Transverse colon (tissue), 4 donors: ENCODE data around the gene ALPG. TPM values are rescaled to one million over a fixed set of nuclear protein-coding genes. Genes with fewer than 3 reads are reported as not detected.
"Not testable (repeated sequence)": the region's sequence is repeated elsewhere in the genome, so short reads cannot be mapped to it uniquely, and the experiment has no call there.

ENCODE experiments used
- DNase-seq: peaks from one replicate; pipeline ENCODE4 v3.0.0-alpha.2; 2019
- H3K27ac ChIP-seq, 4 donors: fragments of 200-600 bp; sonication (generic); 2 replicates each; pipeline ENCODE4 v1.5.1; 2016 to 2018; ENCODE audit warnings: inconsistent platforms in 4 of 4
- H3K27me3 ChIP-seq: fragments of 200-600 bp; sonication (generic); 2 replicates; pipeline ENCODE4 v1.5.1; 2017; ENCODE audit warnings: inconsistent platforms
- H3K36me3 ChIP-seq, 4 donors: fragments of 200-600 bp; sonication (generic); 2 replicates each; pipeline ENCODE4 v1.5.1; 2017 to 2019; ENCODE audit warnings: inconsistent platforms in 4 of 4
- H3K4me1 ChIP-seq, 4 donors: fragments of 200-600 bp; sonication (generic); 2 replicates each; pipeline ENCODE4 v1.5.1; 2017 to 2020; ENCODE audit warnings: inconsistent platforms in 4 of 4
- H3K4me3 ChIP-seq, 4 donors: fragments of 200-600 bp; sonication (generic); 1 replicate in 1 of 4; 2 replicates in 3 of 4; pipeline versions ENCODE4 v1.5.1 to v1.6.1; 2017 to 2019; ENCODE audit warnings: inconsistent platforms in 4 of 4
- H3K9me3 ChIP-seq, 2 donors: fragments of 200-600 bp; sonication (generic); 2 replicates each; pipeline ENCODE4 v1.5.1; 2017 to 2019; ENCODE audit warnings: inconsistent platforms in 2 of 2
- CTCF ChIP-seq, 5 experiments: fragments of 200-600 bp in 3 of 5; fragments of 450-650 bp in 2 of 5; sonication (generic) in 3 of 5; IDR thresholded peaks; 1 replicate in 2 of 5; 2 replicates in 3 of 5; pipeline ENCODE4 v1.5.1; 2016 to 2017; ENCODE audit warnings: antibody characterized with exemption in 5 of 5, inconsistent platforms in 3 of 5, mild to moderate bottlenecking in 2 of 5, moderate library complexity in 1 of 5
- EP300 ChIP-seq: sonication (generic); formaldehyde crosslinking; IDR thresholded peaks from one replicate; pipeline ENCODE4 v1.6.1; 2017; ENCODE audit warnings: antibody characterized with exemption, low read depth
- POLR2A ChIP-seq: fragments of 450-650 bp; IDR thresholded peaks from one replicate; pipeline ENCODE4 v1.6.1; 2016; ENCODE audit warnings: antibody characterized with exemption, mild to moderate bottlenecking, moderate library complexity
- POLR2AphosphoS5 ChIP-seq, 3 donors: sonication (generic); formaldehyde crosslinking; IDR thresholded peaks; one replicate each; pipeline ENCODE4 v1.6.1; 2016; ENCODE audit warnings: antibody characterized with exemption in 3 of 3
- WGBS, 2 donors: methylation state at CpG; one replicate each; pipeline ENCODE4 v1.1.5; 2018; ENCODE audit warnings: low coverage in 1 of 2; 5-methylcytosine and 5-hydroxymethylcytosine counted together
- in situ Hi-C, 4 donors: fragments of 200-750 bp; cut with MboI; loops; one replicate each; pipeline versions ENCODE4 v1.15.0 to v1.15.1; 2017; ENCODE audit warnings: low sequenced_read_pairs in 3 of 4, low pct_ligation_motif_present in 1 of 4, low pct_unique_long_range_greater_than_20kb in 1 of 4
- intact Hi-C: fragments of 100-400 bp; cut with DNase I; formaldehyde crosslinking; loops from one replicate; pipeline ENCODE4 v1.15.1; 2023; ENCODE audit warnings: low total_unique reads
- total RNA-seq, 4 donors: library from RNA; depleted of rRNA; stranded (reverse); fragments of >200 nt; gene quantifications; one replicate each; pipeline ENCODE4 v1.1.0, GENCODE V29; 2016

ALPG gene
- total RNA-seq, 4 donors from 2014 or later: not detected

DNA sequence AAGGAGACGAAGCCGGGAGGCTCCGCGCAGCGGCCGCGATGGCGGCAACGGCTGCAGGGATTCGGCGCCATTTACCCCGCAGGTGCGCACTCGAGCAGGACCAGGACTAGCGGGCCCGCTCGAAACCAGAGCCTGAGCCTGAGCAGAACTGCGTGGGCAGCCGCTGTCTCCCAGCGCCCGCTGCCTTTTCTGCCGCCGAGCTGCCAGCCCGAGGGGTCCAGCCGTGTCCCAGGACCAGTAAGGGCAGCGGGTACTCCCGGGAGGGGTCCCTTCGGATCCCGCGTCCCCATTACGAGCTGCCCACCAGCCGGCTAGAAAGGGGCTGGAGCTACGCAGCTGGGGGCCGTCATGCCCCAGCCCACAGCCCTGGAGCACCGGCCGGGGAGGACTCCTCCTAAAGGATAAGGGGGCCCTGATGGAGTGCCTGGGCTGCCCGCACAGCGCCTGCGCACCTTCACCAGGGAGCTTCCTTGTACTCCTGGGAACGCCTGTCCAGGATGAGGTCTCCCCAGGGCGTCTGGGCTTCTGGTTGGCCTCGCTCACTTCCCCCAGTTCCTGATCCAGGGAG lies 18.2 kb upstream of the ALPG start:
- Histone ChIP-seq H3K9me3 (no peaks in the 10 kb centered on the region), H3K4me1 (peaks cover 0 to 5% (median 0%) of the 10 kb centered on the region in 4 donors), H3K27ac (no peak overlapping the region), H3K36me3 (no peaks in the 10 kb centered on the region), H3K27me3 (peaks cover 90% of the 10 kb centered on the region), H3K4me3 (no peak overlapping the region)
- intact Hi-C loops (no loop called here), in situ Hi-C loops (no loop called here)
- no peak for DNase-seq
- 38% methylated on average over 39 of the region's 42 CpGs; no CpG with 5 or more reads in 1 of the 2 donors for WGBS, 2 donors
- TF ChIP-seq POLR2AphosphoS5 (IDR thresholded peaks at IDR 0.05): no peak
- TF ChIP-seq CTCF (IDR thresholded peaks at IDR 0.05): no peak
- no peak for TF ChIP-seq POLR2A
- TF ChIP-seq EP300: no peak

DNA sequence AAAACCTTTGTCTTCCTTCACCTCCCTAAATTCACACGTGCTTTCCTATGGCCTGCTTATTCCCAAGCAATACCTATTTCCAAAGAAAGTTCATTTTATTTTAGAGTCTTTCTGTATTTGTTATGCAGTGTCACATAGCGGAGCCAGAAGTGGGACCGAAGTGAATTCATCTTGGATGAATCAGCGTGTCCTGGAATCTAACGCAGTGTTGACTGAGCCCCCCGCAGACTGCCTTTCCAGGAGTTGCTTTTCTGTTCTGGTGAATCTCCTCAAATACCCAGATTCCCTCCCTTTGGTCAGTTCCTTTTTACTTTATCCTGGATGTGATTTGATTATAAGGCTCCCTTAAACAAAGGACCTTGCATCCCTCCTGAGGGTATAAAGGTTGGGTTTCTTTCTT lies 17.3 kb upstream of the ALPG start:
- Histone ChIP-seq H3K4me3 (no peak overlapping the region), H3K4me1 (peaks cover 0 to 5% (median 0%) of the 10 kb centered on the region in 4 donors), H3K27me3 (peaks cover 81% of the 10 kb centered on the region), H3K36me3 (no peaks in the 10 kb centered on the region), H3K9me3 (no peaks in the 10 kb centered on the region), H3K27ac (no peak overlapping the region)
- 57 to 59% methylated on average over 1 to 6 of the region's 6 CpGs for WGBS, 2 donors
- no peak for DNase-seq
- in situ Hi-C loops (no loop called here), intact Hi-C loops (no loop called here)
- no peak for TF ChIP-seq POLR2AphosphoS5 (IDR thresholded peaks at IDR 0.05)
- TF ChIP-seq CTCF (IDR thresholded peaks at IDR 0.05): no peak
- TF ChIP-seq POLR2A: no peak
- TF ChIP-seq EP300: no peak

DNA sequence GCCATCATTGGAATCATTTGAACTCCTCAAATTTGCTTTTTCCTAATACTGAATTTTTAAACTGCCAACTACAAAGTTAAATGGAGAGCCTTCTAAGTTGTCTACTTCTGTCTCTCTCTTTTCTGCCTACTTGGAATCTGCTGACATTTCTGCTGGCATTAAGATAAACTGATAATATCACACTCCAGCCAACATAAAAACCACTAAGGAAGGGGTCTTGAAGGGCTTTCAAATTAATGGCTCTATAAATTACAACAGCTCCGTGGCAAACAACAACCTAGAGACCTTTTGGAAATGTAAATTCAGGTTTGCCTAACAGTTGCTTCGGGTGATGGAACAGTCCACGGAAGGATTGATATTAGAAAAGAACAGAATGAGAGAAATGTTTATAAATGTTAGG lies 16.0 kb upstream of the ALPG start:
- in situ Hi-C loops: no loop called here
- Histone ChIP-seq H3K9me3 (no peaks in the 10 kb centered on the region), H3K4me1 (peaks cover 0 to 5% (median 0%) of the 10 kb centered on the region in 4 donors), H3K27ac (no peak overlapping the region), H3K27me3 (peaks cover 75% of the 10 kb centered on the region), H3K4me3 (no peak overlapping the region), H3K36me3 (no peaks in the 10 kb centered on the region)
- TF ChIP-seq EP300: no peak
- intact Hi-C loops: no loop called here
- WGBS, 2 donors: 24% methylated on average over 3 of the region's 3 CpGs
- DNase-seq: no peak

DNA sequence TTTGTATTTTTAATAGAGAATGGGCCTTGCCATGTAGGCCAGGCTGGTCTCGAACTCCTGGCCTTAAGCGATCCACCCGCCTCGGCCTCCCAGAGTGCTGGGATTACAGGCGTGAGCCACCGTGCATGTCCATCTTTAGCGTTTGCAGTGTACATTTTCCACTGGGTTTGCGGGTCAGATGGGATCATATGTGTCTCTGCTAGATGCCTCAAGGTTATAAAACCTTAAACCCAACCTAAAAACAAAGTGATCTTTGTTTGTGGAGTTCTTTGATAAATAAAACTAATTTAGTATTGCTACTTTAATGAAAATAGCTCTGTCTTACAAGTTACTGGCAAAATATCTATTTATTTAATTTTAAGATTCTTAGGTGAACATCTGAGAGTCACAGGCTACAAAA lies 13.1 kb upstream of the ALPG start:
- intact Hi-C loops (no loop called here), in situ Hi-C loops (no loop called here)
- Histone ChIP-seq H3K9me3 (no peaks in the 10 kb centered on the region), H3K36me3 (no peaks in the 10 kb centered on the region), H3K27me3 (peaks cover 55% of the 10 kb centered on the region), H3K27ac (no peak overlapping the region), H3K4me3 (no peak overlapping the region), H3K4me1 (peaks cover 0 to 6% (median 2%) of the 10 kb centered on the region in 4 donors)
- 70 to 82% methylated on average over 3 to 8 of the region's 8 CpGs for WGBS, 2 donors
- DNase-seq: no peak
- TF ChIP-seq POLR2A: no peak
- TF ChIP-seq POLR2AphosphoS5 (IDR thresholded peaks at IDR 0.05): no peak
- TF ChIP-seq CTCF (IDR thresholded peaks at IDR 0.05): no peak
- no peak for TF ChIP-seq EP300

- H3K27ac ChIP-seq, intact Hi-C loops, H3K4me1 ChIP-seq, in situ Hi-C loops, DNase-seq, H3K4me3 ChIP-seq, H3K36me3 ChIP-seq, H3K9me3 ChIP-seq: not testable (repeated sequence)
- WGBS, 2 donors: 86 to 90% methylated on average over 2 to 7 of the region's 7 CpGs
- peaks cover 47% of the 10 kb centered on the region for H3K27me3 ChIP-seq
These were observed 12.2 kb upstream of the ALPG start for GRCh38 chr2:232394431-232394830.
